NCI-H2227 (cell line): ENCODE results near the gene SLC39A3.

Experiments used
- DNase-seq: peaks from one replicate; lab custom pipeline; 2025; ENCODE audit not compliant: unreplicated experiment; lab: John Stamatoyannopoulos, UW

The SLC39A3 gene

DNA sequence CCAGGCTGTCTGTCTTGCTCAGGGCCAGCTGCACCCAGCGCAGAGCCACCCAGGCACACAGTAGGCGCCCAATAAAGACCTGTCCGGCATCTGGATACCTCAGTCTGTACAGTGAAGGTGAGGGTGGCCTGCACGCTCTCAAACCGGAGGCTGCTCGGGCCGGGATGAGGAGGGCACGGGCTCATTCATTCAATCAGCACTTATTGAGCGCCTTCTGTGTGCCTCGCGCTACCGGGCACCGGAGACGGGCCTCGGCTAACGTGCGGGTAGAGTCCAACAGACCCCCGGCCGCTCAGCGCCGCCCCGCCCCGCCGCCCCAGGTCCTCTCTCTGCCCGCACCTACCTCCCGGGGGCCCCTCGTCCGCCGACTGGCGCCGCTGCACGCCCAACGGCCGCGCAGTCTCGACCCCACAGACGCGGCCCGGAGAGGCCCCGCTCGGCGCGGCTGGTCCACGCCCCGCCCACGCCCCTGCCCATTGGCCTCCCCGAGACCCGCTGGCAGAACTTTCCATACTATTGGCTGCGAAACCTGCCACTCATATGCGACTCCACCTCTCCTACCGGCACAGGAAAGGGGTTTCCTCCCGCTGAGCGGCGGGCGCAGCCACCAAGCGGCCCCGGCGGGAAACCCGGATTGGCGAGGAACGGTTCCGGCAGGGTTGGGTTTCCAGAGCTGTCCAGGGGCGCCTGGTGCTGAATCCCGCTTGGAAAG is at the start of gene SLC39A3:
SLC39A3 (minus strand) TSS at position 416 of the 712 bp plus-strand sequence. CDS start 2,760 bp downstream, outside the sequence.
- DNase-seq = peak; percentile 96

DNA sequence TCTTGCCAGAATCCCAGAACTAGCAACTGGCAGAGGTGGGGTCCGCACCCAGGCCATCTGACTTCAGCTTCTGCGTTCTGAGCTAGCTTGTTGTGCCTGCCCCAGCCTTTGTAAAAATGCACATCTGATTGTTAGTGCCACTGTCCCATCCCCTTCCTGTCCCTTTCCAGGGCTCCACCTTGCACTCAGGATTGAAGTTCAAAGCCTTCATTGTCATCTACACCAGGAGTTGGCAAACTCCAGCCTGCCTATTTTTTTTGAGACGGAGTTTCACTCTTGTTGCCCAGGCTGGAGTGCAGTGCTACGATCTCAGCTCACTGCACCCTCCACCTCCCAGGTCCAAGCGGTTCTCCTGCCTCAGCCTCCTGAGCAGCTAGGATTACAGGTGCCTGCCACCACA is 48.4 kb upstream of the SLC39A3 start:
- DNase-seq = no peak

DNA sequence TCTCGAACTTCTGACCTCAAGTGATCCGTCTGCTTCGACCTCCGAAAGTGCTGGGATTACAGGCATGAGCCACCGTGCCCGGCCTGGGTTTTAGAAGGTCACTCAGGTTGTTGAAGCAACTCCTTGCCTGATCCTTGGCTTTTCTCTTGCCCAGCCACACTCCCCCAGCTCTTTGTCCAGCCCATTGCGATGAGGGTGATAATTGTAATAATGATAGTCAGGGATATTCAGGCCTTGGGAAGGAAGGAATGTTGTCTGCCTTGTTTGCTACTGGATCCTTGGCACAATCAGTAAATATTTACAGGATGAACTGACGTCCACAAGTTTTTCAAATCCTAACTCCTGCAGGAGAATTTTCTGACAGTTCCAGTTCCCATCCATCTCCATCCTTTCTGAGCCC is 47.3 kb upstream of the SLC39A3 start:
- DNase-seq = no peak

DNA sequence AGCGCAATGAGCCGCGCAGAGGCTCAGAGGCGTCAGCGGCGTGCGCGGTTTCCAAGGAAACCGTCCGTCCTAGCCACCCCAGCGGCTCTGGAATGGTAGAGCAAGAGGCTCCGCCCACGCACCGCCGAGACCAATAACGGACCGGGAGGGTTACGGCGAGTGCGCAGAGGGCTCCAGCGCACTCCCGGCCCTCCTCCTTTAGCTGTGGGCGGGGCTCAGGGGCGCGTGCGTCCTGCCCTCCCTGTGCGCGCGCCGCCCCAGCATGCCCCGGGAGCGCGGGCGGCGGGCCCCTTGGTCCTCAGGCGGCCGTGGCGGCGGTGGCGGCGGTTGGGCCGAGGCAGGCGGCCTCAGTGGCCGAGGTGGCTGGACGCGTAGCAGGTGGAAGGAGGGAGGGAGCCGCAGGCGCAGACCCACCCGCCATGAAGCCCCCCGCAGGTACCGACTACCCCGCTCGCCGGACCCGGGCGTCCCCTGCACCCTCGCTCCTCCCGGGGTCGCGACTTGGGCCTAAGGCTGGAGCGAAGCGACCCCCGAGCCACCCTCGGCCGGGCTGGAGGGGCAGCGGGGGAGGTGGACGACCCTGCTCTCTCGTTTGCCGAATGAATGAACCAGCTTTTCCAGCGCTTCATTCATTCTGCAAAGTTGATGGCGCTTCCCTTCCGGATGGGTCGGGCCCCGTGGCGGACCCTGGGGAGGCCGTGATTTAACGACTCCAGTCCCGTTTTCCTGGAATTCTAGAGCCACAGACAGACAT is 45.6 kb upstream of the SLC39A3 start, which contains the start of gene THOP1:
THOP1 (plus strand) TSS at position 260 of the 754 bp plus-strand sequence; CDS start at position 420, 160 bp downstream.
- peak; percentile 98 for DNase-seq

- no peak for DNase-seq
These were observed 43.9 kb upstream of the SLC39A3 start for GRCh38 chr19:2783781-2784145.

GRCh38 chr19:2782936-2783780 is 43.3 kb upstream of the SLC39A3 start, which contains the start of gene SGTA:
Gene SGTA, minus strand, starts transcription at chr19:2783273. Its CDS starts 14,205 bp downstream, at chr19:2769068.
- peak; percentile 97 for DNase-seq

DNA sequence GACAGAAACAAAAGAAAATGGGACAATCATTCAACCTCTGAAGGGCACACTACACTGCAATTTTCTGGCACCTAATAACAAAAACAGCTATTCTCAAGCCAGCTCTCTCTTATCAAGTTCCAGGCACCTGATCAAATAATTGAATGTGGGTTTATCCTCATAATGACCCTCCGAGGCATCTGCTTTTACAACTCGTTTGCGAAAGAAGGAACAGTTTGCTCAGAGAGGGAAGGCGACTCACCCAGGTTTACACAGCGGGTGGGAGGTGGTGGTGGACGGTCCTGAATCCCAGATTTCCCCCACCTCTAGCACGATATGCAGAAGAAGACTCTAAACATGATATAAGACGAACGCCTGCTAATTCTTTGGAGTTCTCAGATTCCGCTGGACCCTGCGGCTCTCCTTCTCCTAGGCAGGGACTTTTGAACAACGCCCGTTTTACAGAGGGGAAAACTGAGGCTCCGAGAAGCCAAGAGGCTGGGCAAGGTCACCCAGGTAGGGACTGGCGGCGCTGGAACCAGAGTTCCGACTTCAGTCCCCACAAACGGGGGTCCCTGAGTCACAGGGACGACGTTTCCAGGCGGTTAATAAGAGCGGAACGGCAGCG is 42.6 kb upstream of the SLC39A3 start:
- peak; percentile 10 for DNase-seq

- no peak for DNase-seq
These were observed 40.5 kb upstream of the SLC39A3 start for GRCh38 chr19:2780284-2780683.

- no peak for DNase-seq
These were observed 39.4 kb upstream of the SLC39A3 start for GRCh38 chr19:2779121-2779740.

DNA sequence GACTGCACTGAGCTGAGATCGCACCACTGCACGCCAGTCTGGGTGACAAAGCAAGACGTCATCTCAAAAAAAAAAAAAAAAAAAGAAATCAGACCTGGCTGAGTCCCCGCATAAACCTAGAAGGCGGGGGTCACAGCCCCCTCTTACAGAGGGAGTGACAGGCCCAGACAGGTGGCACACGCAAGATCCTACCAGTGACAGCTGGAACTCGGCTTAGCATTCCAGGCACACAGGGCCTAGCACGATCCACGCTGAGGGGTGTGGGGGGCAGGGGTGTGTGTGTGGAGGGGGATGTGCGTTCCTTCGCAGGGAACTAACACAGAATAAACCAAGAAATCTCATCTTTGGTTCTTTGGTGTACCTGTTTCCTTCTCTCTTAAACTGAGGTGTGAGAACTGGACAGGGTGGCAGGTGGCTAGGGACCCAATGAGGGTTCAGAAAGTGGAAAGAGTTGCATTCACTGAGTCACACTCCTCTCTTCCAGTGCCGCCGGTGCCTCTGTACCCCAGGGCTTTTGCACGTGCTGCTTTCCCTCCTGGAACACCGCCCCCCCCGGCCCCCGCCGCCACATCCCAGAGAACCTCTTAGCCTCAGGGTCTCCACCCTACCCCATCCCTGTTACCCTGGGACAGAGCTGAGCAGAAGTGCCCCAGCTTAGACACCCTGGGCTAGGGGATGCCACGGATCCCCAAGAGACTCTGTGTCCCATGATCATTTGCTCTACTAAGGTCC is 38.3 kb upstream of the SLC39A3 start:
- no peak for DNase-seq

- DNase-seq = no peak
These were observed 36.0 kb upstream of the SLC39A3 start for GRCh38 chr19:2775556-2776430.

DNA sequence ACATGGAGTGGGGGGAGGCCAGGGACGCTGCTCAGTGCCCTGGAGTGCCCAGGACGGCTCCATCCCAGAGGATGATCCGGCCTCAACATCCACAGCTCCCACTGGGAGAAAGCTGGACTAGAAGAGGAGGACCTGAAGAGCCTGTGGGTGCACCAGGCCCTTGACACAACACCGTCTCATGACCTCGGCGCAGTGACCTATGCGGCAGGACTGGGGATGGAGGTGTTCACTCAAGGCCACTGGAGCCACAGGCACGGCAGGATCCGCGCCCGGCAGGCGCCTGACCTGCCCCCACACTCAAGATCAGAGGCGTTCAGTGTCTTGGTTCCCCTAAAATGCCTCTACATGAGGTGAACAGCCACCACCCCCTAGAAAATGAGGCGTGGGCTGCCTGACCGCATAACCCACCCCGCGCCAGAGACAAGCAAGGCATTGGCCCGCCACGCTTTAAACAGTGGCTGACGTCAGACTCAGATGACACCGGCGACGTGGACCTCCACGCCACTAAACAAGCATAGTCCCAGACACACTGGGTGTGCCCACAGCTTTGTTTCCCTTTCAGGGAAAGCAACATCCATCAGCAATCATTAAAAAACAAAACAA is 35.2 kb upstream of the SLC39A3 start:
- no peak for DNase-seq

DNA sequence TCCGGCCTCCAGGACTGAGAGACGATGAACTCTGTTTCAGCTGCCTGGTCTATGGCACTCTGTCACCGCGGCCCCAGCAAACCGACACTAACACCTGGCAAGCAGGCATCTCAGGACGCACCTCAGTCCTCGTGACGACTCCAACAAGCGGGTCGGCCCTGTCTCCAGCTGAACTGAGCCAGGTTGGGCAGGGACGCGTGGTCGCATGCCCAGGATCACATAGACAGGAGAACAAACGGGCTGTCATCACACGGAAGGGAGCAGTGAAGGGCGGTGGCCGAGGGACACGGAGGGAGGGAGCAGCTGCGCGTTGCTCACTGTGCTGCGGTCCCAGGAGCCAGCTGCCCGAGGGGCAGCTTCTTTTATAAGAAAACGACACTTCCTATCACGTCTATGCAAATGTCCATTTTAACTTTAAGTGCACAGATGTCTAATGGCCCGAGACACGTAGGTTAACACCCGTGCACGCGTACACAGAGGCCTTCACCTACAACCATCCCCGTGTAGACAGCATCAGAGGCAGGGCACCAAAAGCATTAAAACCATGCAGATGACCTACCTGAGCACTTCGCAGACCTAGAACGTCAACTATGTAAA is 34.4 kb upstream of the SLC39A3 start:
- DNase-seq = no peak

GRCh38 chr19:2771786-2772674 is 32.2 kb upstream of the SLC39A3 start:
- DNase-seq = no peak

DNA sequence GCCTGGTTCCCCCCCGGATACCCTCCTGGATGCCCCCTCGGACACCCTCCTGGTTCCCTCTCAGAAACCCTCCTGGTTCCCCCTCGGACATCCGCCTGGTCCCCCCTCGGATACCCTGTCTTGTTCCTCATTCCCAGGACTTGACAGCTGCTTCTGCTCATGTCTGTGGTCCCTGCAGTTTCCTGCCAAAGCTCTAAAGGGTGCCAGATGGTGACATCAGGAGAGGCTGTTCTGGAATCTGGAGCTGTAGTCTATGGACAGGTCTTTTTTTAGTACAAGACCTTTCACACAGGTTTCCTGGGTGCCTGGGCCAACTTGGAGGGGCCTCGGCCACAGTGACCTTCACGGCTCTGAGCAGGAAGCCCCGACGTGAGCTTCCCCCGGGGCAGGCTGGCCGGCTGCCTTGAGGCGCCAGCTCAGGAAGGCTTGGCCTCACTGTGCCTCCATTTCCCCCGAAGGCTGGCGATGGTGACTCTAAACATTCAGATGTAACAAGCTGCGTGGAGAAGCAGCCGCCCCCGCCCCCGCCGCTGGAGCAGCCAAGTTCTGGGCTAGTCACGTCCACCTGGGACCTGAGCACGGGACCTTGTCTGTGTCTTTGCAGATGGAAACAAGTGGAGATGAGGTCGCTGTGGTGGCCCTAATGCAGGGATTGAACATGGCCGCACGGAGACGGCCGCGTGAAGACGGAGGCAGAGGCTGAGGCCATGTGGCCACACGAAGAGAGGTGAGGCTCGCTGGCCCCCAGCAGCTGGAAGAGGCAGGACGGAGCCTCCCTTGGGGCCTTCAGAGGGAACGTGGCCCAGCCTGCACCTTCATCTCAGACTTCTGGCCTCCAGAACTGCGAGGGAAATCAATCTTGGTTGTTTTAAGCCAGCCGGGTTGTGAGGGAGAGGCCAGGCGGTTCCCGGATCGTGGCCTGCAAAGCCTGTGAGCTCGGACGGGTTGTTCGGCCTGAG is 30.5 kb upstream of the SLC39A3 start:
- no peak for DNase-seq

DNA sequence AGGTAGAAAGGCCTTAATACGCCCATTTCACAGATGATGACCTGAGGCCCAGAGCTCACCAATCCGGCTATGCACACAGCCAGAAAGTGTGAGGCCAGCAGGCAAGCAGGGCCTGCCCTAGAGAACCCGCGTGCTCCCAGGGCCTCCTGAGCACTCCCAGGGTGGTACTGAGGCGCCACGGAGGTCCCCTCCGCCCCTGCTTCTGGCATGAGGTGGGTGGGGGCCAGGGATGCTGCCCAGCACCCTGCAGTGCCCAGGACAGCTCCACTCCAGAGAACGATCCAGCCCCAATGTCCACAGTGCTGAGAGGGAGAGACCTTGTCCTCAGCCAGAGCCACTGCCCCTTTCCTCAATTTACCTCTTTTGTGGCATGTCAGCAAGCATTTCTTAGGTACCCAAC is 29.4 kb upstream of the SLC39A3 start:
- no peak for DNase-seq
